Prostate gland (tissue), 2 donors: Measurements from ENCODE around the gene SGCE. TPM values are rescaled to one million over a fixed set of nuclear protein-coding genes. Genes with fewer than 3 reads are reported as not detected.

Experiments
- DNase-seq: peaks from one replicate; pipeline ENCODE4 v3.0.0-alpha.2; 2019; ENCODE audit warnings: low spot score
- H3K27ac ChIP-seq, 2 donors: fragments of 200-600 bp; sonication (generic); 2 replicates each; pipeline ENCODE4 v1.5.1; 2017 to 2019
- H3K27me3 ChIP-seq: fragments of 200-600 bp; sonication (generic); replicated peaks from 2 replicates; pipeline ENCODE4 v1.5.1; 2019; ENCODE audit not compliant: insufficient read depth
- H3K36me3 ChIP-seq, 2 donors: fragments of 200-600 bp; sonication (generic); 1 replicate in 1 of 2; 2 replicates in 1 of 2; pipeline versions ENCODE4 v1.5.1 to v1.8.1; 2017 to 2019
- H3K4me1 ChIP-seq: fragments of 200-600 bp; sonication (generic); replicated peaks from 2 replicates; pipeline ENCODE4 v1.5.1; 2019
- H3K4me3 ChIP-seq, 2 donors: fragments of 200-600 bp; sonication (generic); 2 replicates each; pipeline ENCODE4 v1.5.1; 2017 to 2019
- H3K9me3 ChIP-seq: fragments of 200-600 bp; sonication (generic); 2 replicates; pipeline ENCODE4 v1.5.1; 2017
- POLR2A ChIP-seq: fragments of 450-650 bp; IDR thresholded peaks from one replicate; pipeline ENCODE4 v1.6.1; 2016; ENCODE audit warnings: antibody characterized with exemption, mild to moderate bottlenecking
- POLR2AphosphoS5 ChIP-seq: sonication (generic); formaldehyde crosslinking; IDR thresholded peaks from one replicate; pipeline ENCODE4 v1.6.1; 2017; ENCODE audit warnings: antibody characterized with exemption
- WGBS: methylation state at CpG from one replicate; pipeline ENCODE4 v1.1.5; 2018; 5-methylcytosine and 5-hydroxymethylcytosine counted together
- intact Hi-C: fragments of 100-400 bp; cut with DNase I; formaldehyde crosslinking; loops from one replicate; pipeline ENCODE4 v1.14.2; 2022
- total RNA-seq, 2 donors: library from RNA; depleted of rRNA; stranded (reverse); fragments of >200 nt; gene quantifications; one replicate each; pipeline ENCODE4 v1.1.0, GENCODE V29; 2016
- TF ChIP-seq, protein P1 (sequence below), 4 experiments: fragments of 200-600 bp in 2 of 4; fragments of 450-650 bp in 2 of 4; sonication (generic) in 2 of 4; IDR thresholded peaks; 1 replicate in 3 of 4; 2 replicates in 1 of 4; pipeline ENCODE4 v1.5.1; 2016 to 2019; ENCODE audit warnings: antibody characterized with exemption in 4 of 4, mild to moderate bottlenecking in 2 of 4, moderate library complexity in 2 of 4

The SGCE gene
- total RNA-seq, 2 donors from 2014 or later, result 34.9 to 113 TPM

DNA sequence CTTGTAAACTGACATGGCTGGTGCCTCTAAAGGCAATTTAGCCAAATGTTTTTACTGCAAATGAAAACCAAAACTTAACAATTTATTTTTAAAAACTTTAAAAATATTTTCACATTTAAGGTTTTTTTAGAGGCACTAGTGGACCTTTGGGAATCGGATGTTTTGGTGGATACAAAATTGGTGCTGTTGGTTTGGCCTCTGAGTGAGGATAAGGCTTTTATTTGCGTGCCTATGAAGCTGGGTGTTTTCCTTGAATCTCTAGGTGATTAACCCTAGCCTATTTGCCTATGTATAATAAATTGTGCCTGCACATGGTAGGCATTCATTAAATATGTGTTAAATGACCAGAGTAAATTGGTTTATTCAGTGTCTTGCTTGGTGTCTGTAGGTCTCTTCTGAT lies 2.9 kb upstream of the SGCE start:
- WGBS, result 50% methylated on average over 2 of the region's 2 CpGs
- Histone ChIP-seq H3K27me3 (no peaks in the 10 kb centered on the region), H3K36me3 (no peaks in the 10 kb centered on the region), H3K4me1 (no peaks in the 10 kb centered on the region), H3K4me3 (no peak overlapping the region), H3K27ac (peak overlapping the region in 1 of 2 donors; percentile 40), H3K9me3 (no peaks in the 10 kb centered on the region)
- intact Hi-C loops, result loop anchor here (5.0 to 10.0 kb wide), 4 partner anchors 152 to 362 kb away; partner anchors contain the start of gene CASD1
- TF ChIP-seq, protein P1, sequence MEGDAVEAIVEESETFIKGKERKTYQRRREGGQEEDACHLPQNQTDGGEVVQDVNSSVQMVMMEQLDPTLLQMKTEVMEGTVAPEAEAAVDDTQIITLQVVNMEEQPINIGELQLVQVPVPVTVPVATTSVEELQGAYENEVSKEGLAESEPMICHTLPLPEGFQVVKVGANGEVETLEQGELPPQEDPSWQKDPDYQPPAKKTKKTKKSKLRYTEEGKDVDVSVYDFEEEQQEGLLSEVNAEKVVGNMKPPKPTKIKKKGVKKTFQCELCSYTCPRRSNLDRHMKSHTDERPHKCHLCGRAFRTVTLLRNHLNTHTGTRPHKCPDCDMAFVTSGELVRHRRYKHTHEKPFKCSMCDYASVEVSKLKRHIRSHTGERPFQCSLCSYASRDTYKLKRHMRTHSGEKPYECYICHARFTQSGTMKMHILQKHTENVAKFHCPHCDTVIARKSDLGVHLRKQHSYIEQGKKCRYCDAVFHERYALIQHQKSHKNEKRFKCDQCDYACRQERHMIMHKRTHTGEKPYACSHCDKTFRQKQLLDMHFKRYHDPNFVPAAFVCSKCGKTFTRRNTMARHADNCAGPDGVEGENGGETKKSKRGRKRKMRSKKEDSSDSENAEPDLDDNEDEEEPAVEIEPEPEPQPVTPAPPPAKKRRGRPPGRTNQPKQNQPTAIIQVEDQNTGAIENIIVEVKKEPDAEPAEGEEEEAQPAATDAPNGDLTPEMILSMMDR (IDR thresholded peaks at IDR 0.05), result no peak
- no peak for TF ChIP-seq POLR2AphosphoS5
- TF ChIP-seq POLR2A, result no peak
- no peak for DNase-seq

- Histone ChIP-seq H3K4me3 (peak overlapping the region; percentile 20 to 58), H3K27ac (peak overlapping the region in 1 of 2 donors; percentile 40), H3K9me3 (no peaks in the 10 kb centered on the region), H3K4me1 (no peaks in the 10 kb centered on the region), H3K27me3 (no peaks in the 10 kb centered on the region), H3K36me3 (no peaks in the 10 kb centered on the region)
- DNase-seq, result peak; percentile 94
- intact Hi-C loops, result loop anchor here (5.0 to 10.0 kb wide), 4 partner anchors 151 to 361 kb away; partner anchors contain the start of gene CASD1
- WGBS, result 53% methylated on average over 34 of the region's 38 CpGs
- TF ChIP-seq POLR2A (peak; percentile 61), POLR2AphosphoS5 (peak; percentile 85)
- TF ChIP-seq, protein P1 (IDR thresholded peaks at IDR 0.05), result peak in 2 of 4 experiments; percentile 15 to 20
Measured at GRCh38 chr7:94657771-94658693, 2.1 kb upstream of the SGCE start.

DNA sequence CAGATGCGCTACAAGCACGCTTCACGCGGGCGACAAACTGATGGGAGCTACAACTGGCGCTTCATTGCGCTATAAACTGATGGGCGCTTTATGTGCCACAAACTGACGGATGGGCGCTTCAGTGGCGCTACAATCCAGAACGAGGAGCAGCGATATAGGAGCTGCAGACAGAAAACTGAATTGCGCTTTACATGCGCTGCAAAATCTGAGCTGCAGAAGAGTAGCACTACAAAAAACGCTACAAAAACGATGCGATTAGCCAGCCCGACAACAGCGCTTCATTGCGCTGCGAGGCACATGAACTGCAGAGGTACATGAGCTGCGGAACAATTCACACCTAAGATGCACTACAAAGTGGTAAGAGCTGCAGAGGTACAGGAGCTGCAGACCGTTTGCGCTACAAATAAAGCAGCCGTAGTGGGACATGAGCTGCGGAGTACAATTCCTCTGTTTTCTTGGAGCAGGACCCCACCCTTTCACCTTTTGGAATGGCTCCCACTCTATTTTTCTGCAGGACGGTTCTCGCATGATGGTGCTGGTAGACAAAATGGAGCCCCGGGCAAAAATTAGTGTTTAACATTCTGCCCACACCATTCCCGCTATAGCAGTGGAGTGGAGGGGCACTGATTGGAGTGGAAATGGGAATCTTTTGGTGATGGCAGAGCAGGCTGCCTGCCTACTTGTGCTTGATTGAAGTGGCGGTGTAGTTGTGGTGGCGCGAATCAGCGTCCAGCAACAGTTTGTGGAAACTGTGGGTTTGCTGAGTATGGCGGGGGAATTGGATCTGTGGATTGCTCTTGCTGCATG lies 1.2 kb upstream of the SGCE start:
- intact Hi-C loops, result loop anchor here (5.0 to 10.0 kb wide), 4 partner anchors 150 to 360 kb away; partner anchors contain the start of gene CASD1
- Histone ChIP-seq H3K36me3 (no peaks in the 10 kb centered on the region), H3K9me3 (no peaks in the 10 kb centered on the region), H3K27ac (peak overlapping the region in 1 of 2 donors; percentile 40), H3K4me3 (peak overlapping the region; percentile 43 to 58), H3K4me1 (no peaks in the 10 kb centered on the region), H3K27me3 (no peaks in the 10 kb centered on the region)
- no peak for DNase-seq
- TF ChIP-seq POLR2A (no peak), POLR2AphosphoS5 (no peak)
- TF ChIP-seq, protein P1 (IDR thresholded peaks at IDR 0.05), result no peak
- WGBS, result 53% methylated on average over 36 of the region's 36 CpGs

GRCh38 chr7:94656658-94656924 lies 658 bp upstream of the SGCE start:
- no peaks in the 10 kb centered on the region for H3K36me3 ChIP-seq
- H3K9me3 ChIP-seq, result no peaks in the 10 kb centered on the region
- H3K4me1 ChIP-seq, result no peaks in the 10 kb centered on the region
- H3K27ac ChIP-seq, result no peak overlapping the region
- H3K4me3 ChIP-seq, result peak overlapping the region; percentile 43 to 58
- DNase-seq, result no peak
- no peaks in the 10 kb centered on the region for H3K27me3 ChIP-seq
- TF ChIP-seq POLR2AphosphoS5 (no peak), POLR2A (no peak)
- intact Hi-C loops, result loop anchor here (5.0 to 10.0 kb wide), 4 partner anchors 149 to 359 kb away; partner anchors contain the start of gene CASD1
- WGBS, result 49% methylated on average over 10 of the region's 10 CpGs
